Adrenal gland (tissue), 12 donors: ENCODE results near the gene MLLT3. TPM values are rescaled to one million over a fixed set of nuclear protein-coding genes. Genes with fewer than 3 reads are reported as not detected.

Source experiments
- DNase-seq, 7 donors: peaks; one replicate each; pipeline ENCODE4 v3.0.0-alpha.2; 2019 to 2020
- H3K27ac ChIP-seq, 5 donors: fragments of 200-600 bp; sonication (generic) in 4 of 5; 1 replicate in 3 of 5; 2 replicates in 2 of 5; pipeline versions ENCODE4 v1.5.1 to v1.8.0; 2016 to 2020; ENCODE audit warnings: mild to moderate bottlenecking in 1 of 5
- H3K27me3 ChIP-seq: fragments of 200-600 bp; 2 replicates; pipeline ENCODE4 v1.8.0; 2021
- H3K36me3 ChIP-seq, 2 donors: fragments of 200-600 bp; replicated peaks in 1 of 2; 1 replicate in 1 of 2; 2 replicates in 1 of 2; pipeline versions ENCODE4 v1.5.1 to v1.8.0; 2018 to 2022
- H3K4me1 ChIP-seq, 2 donors: fragments of 200-600 bp; replicated peaks in 1 of 2; 1 replicate in 1 of 2; 2 replicates in 1 of 2; pipeline versions ENCODE4 v1.5.1 to v1.8.0; 2018 to 2021
- H3K4me3 ChIP-seq, 4 donors: fragments of 200-600 bp; sonication (generic) in 3 of 4; one replicate each; pipeline ENCODE4 v1.5.1; 2016 to 2018
- H3K9me3 ChIP-seq, 3 donors: fragments of 200-600 bp; sonication (generic) in 1 of 3; replicated peaks in 1 of 3; 1 replicate in 2 of 3; 2 replicates in 1 of 3; pipeline versions ENCODE4 v1.5.1 to v1.8.0; 2016 to 2021
- CTCF ChIP-seq, 6 experiments: fragments of 450-650 bp in 4 of 6; fragments of 200-600 bp in 2 of 6; sonication (generic) in 1 of 6; IDR thresholded peaks; 1 replicate in 5 of 6; 2 replicates in 1 of 6; pipeline versions ENCODE4 v1.5.1 to v1.8.0; 2016 to 2021; ENCODE audit warnings: antibody characterized with exemption in 6 of 6, mild to moderate bottlenecking in 2 of 6, moderate library complexity in 1 of 6
- POLR2A ChIP-seq, 2 donors: fragments of 450-650 bp; IDR thresholded peaks; one replicate each; pipeline ENCODE4 v1.6.1; 2017; ENCODE audit warnings: antibody characterized with exemption in 2 of 2, mild to moderate bottlenecking in 2 of 2, moderate library complexity in 1 of 2
- WGBS, 4 donors: extraction: QIAGEN DNeasy Blood & Tissue Kit in 2 of 4; methylation state at CpG; one replicate each; pipeline versions ENCODE4 v1.1.5 to v1.1.7; 2013 to 2017; 5-methylcytosine and 5-hydroxymethylcytosine counted together
- intact Hi-C, 2 donors: fragments of 100-400 bp; cut with DNase I; formaldehyde crosslinking; loops; one replicate each; pipeline versions ENCODE4 v1.14.1 to v1.15.0; 2022 to 2023
- polyA plus RNA-seq, 3 donors: library from polyadenylated mRNA; stranded (reverse); fragments of 200-250 nt in 2 of 3; fragments of 350-450 nt in 1 of 3; fragmentation: Illumina TruSeq in 1 of 3; extraction: RNeasy Lipid Tissue Mini Kit (QIAGEN cat#74804) in 1 of 3; gene quantifications; one replicate each; pipeline ENCODE4 v1.2.3, GENCODE V29; 2013 to 2014
- total RNA-seq, 9 donors: library from RNA; depleted of rRNA in 4 of 9; stranded (reverse); fragments of >200 nt in 4 of 9; fragments of 120-200 nt in 1 of 9; fragmentation: NEBNext Ultra II Directional in 1 of 9; extraction: Animal tissue kit (Norgen Biotek cat#: 25700) in 1 of 9; gene quantifications; one replicate each; pipeline versions ENCODE4 v1.1.0 to v1.2.4, GENCODE V29; 2013 to 2023
- donor health status: healthy with polysubstance abuse.
- donor health status: Bipolar disorder and iron deficiency.
- donor health status: DM: yes; HTN: yes; CAD: no.
- donor health status: DM: no; HTN: no; CAD: no.
- donor health status: DM: no; HTN: no; CAD: no.
- donor health status: DM: yes; HTN: yes; CAD: no.

The MLLT3 gene
- total and polyA plus RNA-seq, 12 donors = 11.0 to 37.7 (median 17.9) TPM

GRCh38 chr9:20325008-20325407 lies 297.3 kb downstream of the MLLT3 start:
- Histone ChIP-seq H3K27me3 (peaks cover 8% of the 10 kb centered on the region), H3K9me3 (no peaks in the 10 kb centered on the region), H3K4me3 (no peak overlapping the region), H3K4me1 (no peaks in the 10 kb centered on the region), H3K36me3 (no peaks in the 10 kb centered on the region), H3K27ac (no peak overlapping the region)
- WGBS, 4 donors = 82 to 87% (median 84%) methylated on average over 9 of the region's 9 CpGs
- TF ChIP-seq POLR2A (IDR thresholded peaks at IDR 0.05) (no peak), CTCF (IDR thresholded peaks at IDR 0.05) (no peak)
- intact Hi-C loops = no loop called here
- no peak for DNase-seq

- 90 to 96% (median 94%) methylated on average over 4 of the region's 4 CpGs for WGBS, 4 donors
- Histone ChIP-seq H3K4me1 (no peaks in the 10 kb centered on the region), H3K9me3 (no peaks in the 10 kb centered on the region), H3K27me3 (no peaks in the 10 kb centered on the region), H3K27ac (no peak overlapping the region), H3K36me3 (no peaks in the 10 kb centered on the region), H3K4me3 (no peak overlapping the region)
- intact Hi-C loops = no loop called here
- no peak for DNase-seq
- TF ChIP-seq CTCF (IDR thresholded peaks at IDR 0.05) (no peak), POLR2A (IDR thresholded peaks at IDR 0.05) (no peak)
Measured at GRCh38 chr9:20322212-20322611, 300.1 kb downstream of the MLLT3 start.

- Histone ChIP-seq H3K4me1 (no peaks in the 10 kb centered on the region), H3K9me3 (no peaks in the 10 kb centered on the region), H3K36me3 (no peaks in the 10 kb centered on the region), H3K27me3 (no peaks in the 10 kb centered on the region), H3K4me3 (no peak overlapping the region), H3K27ac (no peak overlapping the region)
- no peak for TF ChIP-seq POLR2A (IDR thresholded peaks at IDR 0.05)
- no peak for TF ChIP-seq CTCF (IDR thresholded peaks at IDR 0.05)
- no peak for DNase-seq
- whole genome bisulfite sequencing, 4 donors = 74 to 79% (median 74%) methylated on average over 6 of the region's 6 CpGs
- intact Hi-C loops = no loop called here
Measured at GRCh38 chr9:20321423-20322082, 300.7 kb downstream of the MLLT3 start.

- no peaks in the 10 kb centered on the region for H3K4me1 ChIP-seq
- H3K9me3 ChIP-seq = no peaks in the 10 kb centered on the region
- H3K4me3 ChIP-seq = no peak overlapping the region
- H3K36me3 ChIP-seq = no peaks in the 10 kb centered on the region
- WGBS, 4 donors = 82 to 94% (median 92%) methylated on average over 2 of the region's 2 CpGs
- H3K27me3 ChIP-seq = no peaks in the 10 kb centered on the region
- TF ChIP-seq POLR2A (IDR thresholded peaks at IDR 0.05) (no peak), CTCF (IDR thresholded peaks at IDR 0.05) (no peak)
- no peak overlapping the region for H3K27ac ChIP-seq
- intact Hi-C loops = no loop called here
- no peak for DNase-seq
Measured at GRCh38 chr9:20320921-20321320, 301.4 kb downstream of the MLLT3 start.
